ENCODE data around the gene PLEKHS1. TPM values are rescaled to one million over a fixed set of nuclear protein-coding genes. Genes with fewer than 3 reads are reported as not detected.
A peak's percentile ranks its signal among the peaks of the same experiment; 100 is the strongest.

PLEKHS1 gene
- under 1 TPM; 0.10 to 0.15 TPM for total RNA-seq

GRCh38 chr10:113751181-113751732 lies at the start of gene PLEKHS1:
Gene PLEKHS1, plus strand, starts transcription at chr10:113751682. Its CDS starts 3,596 bp downstream, at chr10:113755278.
- no peak for DNase-seq
- CTCF ChIA-PET: no interaction called here
- Mint-ChIP-seq H3K27me3 (peaks cover 7% of the 10 kb centered on the region), H3K27ac (no peak within 1 kb of the TSS), H3K36me3 (ENCODE audit: low read depth) (no peaks in the 10 kb centered on the region), H3K4me1 (no peaks in the 10 kb centered on the region), H3K9me3 (no peaks in the 10 kb centered on the region), H3K4me3 (no peak within 1 kb of the TSS)
- POLR2A ChIA-PET: no interaction called here

DNA sequence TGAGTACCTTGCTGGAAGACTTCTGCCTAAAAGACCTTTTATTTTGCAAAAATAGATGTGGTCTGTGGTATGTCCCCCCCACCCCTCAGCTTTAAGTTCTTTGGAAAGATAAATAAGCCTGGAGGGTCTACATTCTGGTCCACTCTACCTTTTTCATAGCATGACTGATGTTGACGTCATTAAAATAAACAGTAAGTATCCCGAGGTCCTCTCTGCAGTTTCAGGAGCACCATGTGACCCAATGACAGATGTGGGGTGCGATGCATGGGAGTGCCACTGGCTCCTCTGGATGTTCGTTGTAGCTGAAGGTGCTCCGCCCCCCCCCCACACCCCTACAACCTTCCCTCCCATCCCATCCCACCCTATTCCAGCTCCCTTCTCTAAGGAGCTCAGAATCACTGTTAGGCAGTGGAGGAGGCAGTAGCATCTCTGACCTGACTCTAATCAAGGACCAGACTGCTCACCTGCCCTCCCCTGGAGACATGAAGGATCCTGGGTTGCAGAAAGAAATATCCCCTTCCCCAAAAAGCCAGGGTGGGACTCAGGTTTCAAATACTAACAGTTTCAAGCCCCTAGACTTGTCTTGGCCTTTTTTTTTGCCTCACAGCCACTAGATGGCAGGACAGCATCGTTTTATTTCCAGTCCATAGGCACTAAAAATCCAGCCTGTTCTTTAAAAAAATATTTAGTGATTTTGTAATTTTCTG lies 46.7 kb upstream of the PLEKHS1 start:
- CTCF ChIA-PET: interaction anchor here (1.2 kb wide), 1 partner anchor 25 kb away, joined by 3 read pairs; the partner anchor contains the start of gene CASP7
- no peak overlapping the region for H3K27ac Mint-ChIP-seq
- POLR2A ChIA-PET: no interaction called here
- no peak overlapping the region for H3K4me3 Mint-ChIP-seq
- peaks cover 32% of the 10 kb centered on the region for H3K36me3 Mint-ChIP-seq (ENCODE audit: low read depth)
- DNase-seq: peak; percentile 40
- H3K9me3 Mint-ChIP-seq: no peaks in the 10 kb centered on the region
- H3K4me1 Mint-ChIP-seq: peaks cover 31% of the 10 kb centered on the region
- no peaks in the 10 kb centered on the region for H3K27me3 Mint-ChIP-seq

DNA sequence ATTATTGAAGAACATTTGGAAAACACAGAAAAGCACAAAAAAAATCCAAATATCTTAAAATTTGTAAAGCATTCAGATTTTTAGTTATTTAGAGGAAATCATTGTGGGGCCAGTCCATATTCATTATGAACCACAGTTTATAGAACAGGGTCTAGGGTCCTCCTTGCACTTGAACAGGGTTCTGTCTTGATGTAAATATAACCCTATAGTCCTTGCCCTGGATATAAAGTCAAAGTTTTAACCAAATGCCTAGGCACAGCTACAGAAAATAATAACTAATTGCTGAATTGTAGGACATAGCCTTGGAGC lies 46.2 kb upstream of the PLEKHS1 start:
- H3K4me3 Mint-ChIP-seq: no peak overlapping the region
- CTCF ChIA-PET: interaction anchor here (1.2 kb wide), 1 partner anchor 25 kb away, joined by 3 read pairs; the partner anchor contains the start of gene CASP7
- POLR2A ChIA-PET: no interaction called here
- H3K27ac Mint-ChIP-seq: no peak overlapping the region
- H3K27me3 Mint-ChIP-seq: no peaks in the 10 kb centered on the region
- H3K36me3 Mint-ChIP-seq (ENCODE audit: low read depth): peaks cover 31% of the 10 kb centered on the region
- H3K9me3 Mint-ChIP-seq: no peaks in the 10 kb centered on the region
- H3K4me1 Mint-ChIP-seq: peaks cover 34% of the 10 kb centered on the region
- DNase-seq: no peak

DNA sequence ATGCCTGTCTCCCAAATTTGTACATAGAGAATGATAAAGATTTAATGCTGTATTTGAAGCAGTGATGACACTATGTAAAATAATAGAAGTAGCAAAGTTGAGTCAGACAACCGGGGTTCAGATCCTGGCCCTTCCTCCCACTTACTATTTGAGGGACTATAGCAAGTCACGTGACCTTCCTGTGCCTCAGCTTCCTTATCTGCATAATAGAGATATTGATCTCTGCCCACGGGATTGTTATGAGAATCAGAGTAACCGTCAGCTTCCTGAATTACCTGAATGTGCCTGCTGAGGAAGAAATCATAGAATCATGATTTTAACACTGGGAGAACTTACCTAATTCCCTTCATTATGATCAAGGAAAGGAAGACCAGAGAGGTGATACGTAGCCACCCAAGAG lies 44.9 kb upstream of the PLEKHS1 start:
- POLR2A ChIA-PET: no interaction called here
- H3K27ac Mint-ChIP-seq: no peak overlapping the region
- H3K4me1 Mint-ChIP-seq: peaks cover 34% of the 10 kb centered on the region
- H3K9me3 Mint-ChIP-seq: no peaks in the 10 kb centered on the region
- H3K36me3 Mint-ChIP-seq (ENCODE audit: low read depth): peaks cover 23% of the 10 kb centered on the region
- H3K27me3 Mint-ChIP-seq: no peaks in the 10 kb centered on the region
- DNase-seq: no peak
- H3K4me3 Mint-ChIP-seq: no peak overlapping the region
- CTCF ChIA-PET: no interaction called here

GRCh38 chr10:113708640-113709039 lies 42.8 kb upstream of the PLEKHS1 start:
- H3K4me1 Mint-ChIP-seq: peaks cover 34% of the 10 kb centered on the region
- H3K27ac Mint-ChIP-seq: peak overlapping the region; percentile 31
- DNase-seq: no peak
- no peaks in the 10 kb centered on the region for H3K9me3 Mint-ChIP-seq
- CTCF ChIA-PET: no interaction called here
- no peaks in the 10 kb centered on the region for H3K27me3 Mint-ChIP-seq
- no peak overlapping the region for H3K4me3 Mint-ChIP-seq
- peaks cover 22% of the 10 kb centered on the region for H3K36me3 Mint-ChIP-seq (ENCODE audit: low read depth)
- POLR2A ChIA-PET: no interaction called here

- peaks cover 34% of the 10 kb centered on the region for H3K4me1 Mint-ChIP-seq
- peak overlapping the region; percentile 31 for H3K27ac Mint-ChIP-seq
- POLR2A ChIA-PET: no interaction called here
- H3K36me3 Mint-ChIP-seq (ENCODE audit: low read depth): peaks cover 28% of the 10 kb centered on the region
- H3K27me3 Mint-ChIP-seq: no peaks in the 10 kb centered on the region
- H3K4me3 Mint-ChIP-seq: no peak overlapping the region
- CTCF ChIA-PET: no interaction called here
- DNase-seq: no peak
- H3K9me3 Mint-ChIP-seq: no peaks in the 10 kb centered on the region
These were observed 42.2 kb upstream of the PLEKHS1 start for GRCh38 chr10:113709221-113709838.

DNA sequence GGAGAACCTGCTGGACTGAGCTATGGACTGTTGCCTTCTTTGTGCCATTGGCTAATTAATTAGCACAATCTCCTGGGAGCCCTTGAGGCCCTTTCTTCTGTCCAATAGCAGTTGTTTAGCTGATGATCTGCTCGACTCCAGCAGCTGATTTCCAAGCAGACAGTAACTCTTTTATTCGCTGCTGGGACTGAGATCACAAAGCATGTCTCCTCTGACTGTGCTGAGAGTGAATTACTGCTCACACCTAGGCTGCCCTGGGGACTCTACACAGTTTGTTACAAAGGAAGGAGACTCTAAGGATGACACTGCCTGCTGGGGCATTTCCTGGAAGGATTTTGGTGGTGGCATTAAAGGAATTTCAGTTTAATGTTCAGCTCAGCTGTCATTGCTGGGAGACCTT lies 40.3 kb upstream of the PLEKHS1 start:
- H3K27me3 Mint-ChIP-seq: no peaks in the 10 kb centered on the region
- no peak for DNase-seq
- CTCF ChIA-PET: no interaction called here
- POLR2A ChIA-PET: no interaction called here
- H3K4me3 Mint-ChIP-seq: no peak overlapping the region
- H3K9me3 Mint-ChIP-seq: peaks cover 2% of the 10 kb centered on the region
- peaks cover 43% of the 10 kb centered on the region for H3K36me3 Mint-ChIP-seq (ENCODE audit: low read depth)
- peaks cover 34% of the 10 kb centered on the region for H3K4me1 Mint-ChIP-seq
- no peak overlapping the region for H3K27ac Mint-ChIP-seq

DNA sequence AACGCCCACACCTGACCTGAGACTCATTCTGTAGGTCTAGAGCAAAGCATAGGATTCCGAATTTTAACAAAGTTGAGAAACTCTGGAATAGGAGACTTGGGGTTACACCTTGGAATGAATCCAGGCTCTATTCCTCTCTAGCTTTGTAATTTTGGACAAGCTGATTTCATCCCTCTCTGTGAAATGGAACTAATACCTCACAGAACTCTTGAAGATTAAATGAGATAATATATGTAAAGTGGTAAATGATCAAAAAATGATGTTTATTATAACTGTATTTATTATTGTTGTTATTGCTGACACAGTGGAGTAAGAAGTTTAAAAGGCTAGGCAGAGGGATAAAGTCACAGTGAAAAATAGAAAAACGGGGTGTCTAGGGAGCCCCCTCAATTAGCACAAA lies 39.5 kb upstream of the PLEKHS1 start:
- Mint-ChIP-seq H3K4me3 (no peak overlapping the region), H3K36me3 (ENCODE audit: low read depth) (peaks cover 48% of the 10 kb centered on the region), H3K27ac (no peak overlapping the region), H3K9me3 (peaks cover 2% of the 10 kb centered on the region), H3K27me3 (no peaks in the 10 kb centered on the region), H3K4me1 (peaks cover 25% of the 10 kb centered on the region)
- CTCF ChIA-PET: no interaction called here
- DNase-seq: no peak
- POLR2A ChIA-PET: no interaction called here

DNA sequence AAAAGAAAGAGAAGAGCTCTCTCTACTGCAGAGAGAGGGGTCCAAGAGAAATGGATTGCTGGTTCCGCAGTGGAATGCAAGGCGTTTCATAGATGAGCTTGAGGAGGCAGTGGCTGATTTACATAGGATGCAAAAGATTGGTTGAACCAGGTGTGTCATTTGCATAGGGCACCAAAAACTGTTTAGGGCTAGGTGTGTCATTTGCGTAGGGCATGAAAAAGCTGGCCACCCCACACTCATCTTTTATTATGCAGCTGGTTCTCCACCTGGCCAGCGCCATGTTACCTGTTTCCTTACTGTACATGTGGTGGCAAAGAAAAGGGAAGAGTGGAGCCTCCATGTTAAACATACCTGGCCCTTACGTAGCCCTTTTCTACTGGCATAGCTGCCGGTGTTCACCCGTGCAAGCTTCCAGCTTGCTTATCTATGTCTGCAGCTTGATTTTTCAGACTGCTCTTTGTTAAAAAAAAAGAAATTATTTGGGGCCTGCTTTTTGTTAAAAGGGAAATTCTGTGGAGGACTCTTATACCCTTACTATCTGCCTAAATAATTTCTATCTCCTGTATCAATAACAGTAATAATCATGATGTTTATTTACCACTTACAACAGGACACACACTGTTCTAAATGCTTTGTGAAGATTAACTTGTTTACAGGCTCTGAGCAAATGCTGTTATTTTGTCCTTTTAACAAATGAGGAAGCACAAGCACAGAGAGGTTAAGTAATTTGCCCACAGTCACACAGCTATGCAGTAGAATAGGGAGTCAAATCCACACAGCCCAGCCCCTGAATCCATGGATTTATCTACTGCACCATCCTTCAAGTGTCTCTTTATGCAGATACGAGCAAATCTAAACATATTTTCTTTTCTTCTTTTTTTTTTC lies 38.5 kb upstream of the PLEKHS1 start:
- no peak overlapping the region for H3K4me3 Mint-ChIP-seq
- DNase-seq: no peak
- H3K36me3 Mint-ChIP-seq (ENCODE audit: low read depth): peaks cover 50% of the 10 kb centered on the region
- H3K4me1 Mint-ChIP-seq: peaks cover 19% of the 10 kb centered on the region
- POLR2A ChIA-PET: no interaction called here
- CTCF ChIA-PET: interaction anchor here (1.3 kb wide), 1 partner anchor 17 kb away, joined by 4 read pairs; no protein-coding TSS in a partner anchor
- no peak overlapping the region for H3K27ac Mint-ChIP-seq
- H3K9me3 Mint-ChIP-seq: peaks cover 2% of the 10 kb centered on the region
- no peaks in the 10 kb centered on the region for H3K27me3 Mint-ChIP-seq

DNA sequence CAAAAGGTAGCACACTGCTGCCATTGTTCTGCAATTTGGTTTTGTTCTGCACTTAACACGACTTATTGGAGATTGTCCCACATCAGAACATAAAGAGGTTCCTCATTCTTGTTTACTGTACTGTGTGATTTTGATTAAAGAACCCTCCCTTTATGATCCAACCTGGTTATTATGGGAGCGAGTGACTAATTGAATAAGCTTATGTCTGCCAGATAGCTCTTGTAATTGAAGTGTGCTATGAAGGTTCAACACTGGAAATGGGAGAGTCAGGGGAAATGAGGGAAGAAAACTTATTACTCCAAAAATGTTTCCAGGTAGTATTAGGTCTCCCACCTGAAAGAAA lies 37.9 kb upstream of the PLEKHS1 start:
- peaks cover 51% of the 10 kb centered on the region for H3K36me3 Mint-ChIP-seq (ENCODE audit: low read depth)
- H3K9me3 Mint-ChIP-seq: peaks cover 2% of the 10 kb centered on the region
- no peak overlapping the region for H3K27ac Mint-ChIP-seq
- CTCF ChIA-PET: interaction anchor here (1.3 kb wide), 1 partner anchor 16 kb away, joined by 4 read pairs; no protein-coding TSS in a partner anchor
- H3K4me1 Mint-ChIP-seq: peaks cover 13% of the 10 kb centered on the region
- DNase-seq: no peak
- H3K4me3 Mint-ChIP-seq: no peak overlapping the region
- POLR2A ChIA-PET: no interaction called here
- no peaks in the 10 kb centered on the region for H3K27me3 Mint-ChIP-seq

DNA sequence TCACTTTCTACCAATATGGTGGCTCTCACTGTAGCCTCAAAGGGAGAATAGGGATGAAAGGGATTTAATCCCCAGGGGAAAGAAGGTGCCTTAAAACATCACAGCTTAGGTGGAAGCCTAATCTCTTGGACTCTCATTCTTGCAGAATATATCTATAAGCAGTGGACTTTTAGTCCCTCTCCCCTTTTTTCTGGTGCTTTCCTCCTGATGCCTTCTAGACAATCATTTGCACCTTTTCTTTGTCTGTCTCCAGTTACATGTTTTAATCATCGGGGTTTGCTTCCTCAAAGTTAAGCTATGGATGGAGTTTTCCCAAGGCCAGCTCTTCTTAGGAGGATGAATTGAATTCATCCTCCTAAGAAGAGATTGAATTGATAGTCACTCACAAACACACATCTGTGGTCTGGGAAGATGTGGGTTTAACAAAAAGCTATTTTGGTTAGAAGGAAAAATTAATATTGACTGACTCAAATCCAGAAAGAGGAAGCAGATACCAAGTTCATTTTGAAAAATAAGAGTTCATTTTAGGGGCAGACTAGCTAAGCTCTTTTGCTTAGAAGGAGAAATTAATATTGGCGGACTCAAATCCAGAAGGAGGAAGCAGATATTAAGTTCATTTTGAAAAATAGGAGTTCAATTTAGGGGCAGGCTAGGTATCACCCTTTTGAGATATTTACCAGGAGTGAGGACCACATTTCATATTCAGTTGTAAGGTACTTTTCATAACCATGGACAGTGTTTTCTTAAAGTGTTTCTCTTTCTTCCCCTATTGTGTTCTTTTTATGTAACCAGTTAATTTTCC lies 35.2 kb upstream of the PLEKHS1 start:
- DNase-seq: no peak
- ChIA-PET POLR2A (no interaction called here), CTCF (interaction anchor here (0.6 to 0.8 kb wide), 2 partner anchors 26 to 863 kb away, joined by 3 to 4 read pairs; no protein-coding TSS in a partner anchor)
- H3K9me3 Mint-ChIP-seq: peaks cover 2% of the 10 kb centered on the region
- peaks cover 55% of the 10 kb centered on the region for H3K36me3 Mint-ChIP-seq (ENCODE audit: low read depth)
- H3K27ac Mint-ChIP-seq: no peak overlapping the region
- H3K27me3 Mint-ChIP-seq: no peaks in the 10 kb centered on the region
- H3K4me3 Mint-ChIP-seq: no peak overlapping the region
- no peaks in the 10 kb centered on the region for H3K4me1 Mint-ChIP-seq

- CTCF ChIA-PET: no interaction called here
- H3K36me3 Mint-ChIP-seq (ENCODE audit: low read depth): peaks cover 67% of the 10 kb centered on the region
- H3K4me3 Mint-ChIP-seq: no peak overlapping the region
- H3K4me1 Mint-ChIP-seq: no peaks in the 10 kb centered on the region
- H3K27me3 Mint-ChIP-seq: no peaks in the 10 kb centered on the region
- POLR2A ChIA-PET: no interaction called here
- no peak overlapping the region for H3K27ac Mint-ChIP-seq
- peaks cover 2% of the 10 kb centered on the region for H3K9me3 Mint-ChIP-seq
- no peak for DNase-seq
These were observed 32.3 kb upstream of the PLEKHS1 start for GRCh38 chr10:113718969-113719822.

All from activated CD4-positive, alpha-beta T cell treated with anti-CD3 and anti-CD28 coated beads, Interleukin-2, amount 10 ng/mL, durations not matched to agents 7 days and 5 days (primary cell).